Activated CD4-positive, alpha-beta T cell treated with anti-CD3 and anti-CD28 coated beads for 48 hours (primary cell): ENCODE measurements around the gene SEMA7A.

Source experiments
- DNase-seq: peaks from one replicate; pipeline ENCODE4 v3.0.0-alpha.2; 2020

Gene SEMA7A

DNA sequence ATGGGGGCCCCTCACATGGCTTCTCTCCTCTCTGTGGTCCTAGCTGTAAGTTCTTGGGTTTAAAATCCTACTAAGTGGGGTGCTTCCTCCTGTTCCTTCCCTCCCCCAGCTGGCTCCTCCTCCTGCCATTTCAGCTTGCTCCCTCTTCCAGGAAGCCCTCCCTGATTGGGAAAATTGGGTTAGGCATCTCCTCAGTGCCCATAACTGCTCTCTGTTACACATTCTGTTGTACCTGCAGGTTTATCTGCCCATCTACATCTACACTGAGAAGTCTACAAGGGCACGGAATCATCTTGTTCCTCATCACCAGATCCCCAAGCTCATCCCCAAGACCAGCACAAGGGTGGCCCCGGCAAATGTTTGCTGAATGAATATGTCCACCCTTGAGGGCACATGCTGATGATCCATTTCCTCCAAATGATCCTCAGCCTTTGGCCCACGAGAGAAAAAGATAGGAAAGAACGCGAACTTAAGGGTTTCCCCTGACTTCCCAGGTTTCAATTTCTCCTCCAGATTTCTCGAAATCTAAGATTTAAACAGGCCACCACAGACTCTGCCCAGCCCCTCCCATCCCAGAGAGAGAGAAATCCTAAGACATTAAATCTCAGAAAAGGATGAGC lies 3.9 kb downstream of the SEMA7A start:
- no peak for DNase-seq

DNA sequence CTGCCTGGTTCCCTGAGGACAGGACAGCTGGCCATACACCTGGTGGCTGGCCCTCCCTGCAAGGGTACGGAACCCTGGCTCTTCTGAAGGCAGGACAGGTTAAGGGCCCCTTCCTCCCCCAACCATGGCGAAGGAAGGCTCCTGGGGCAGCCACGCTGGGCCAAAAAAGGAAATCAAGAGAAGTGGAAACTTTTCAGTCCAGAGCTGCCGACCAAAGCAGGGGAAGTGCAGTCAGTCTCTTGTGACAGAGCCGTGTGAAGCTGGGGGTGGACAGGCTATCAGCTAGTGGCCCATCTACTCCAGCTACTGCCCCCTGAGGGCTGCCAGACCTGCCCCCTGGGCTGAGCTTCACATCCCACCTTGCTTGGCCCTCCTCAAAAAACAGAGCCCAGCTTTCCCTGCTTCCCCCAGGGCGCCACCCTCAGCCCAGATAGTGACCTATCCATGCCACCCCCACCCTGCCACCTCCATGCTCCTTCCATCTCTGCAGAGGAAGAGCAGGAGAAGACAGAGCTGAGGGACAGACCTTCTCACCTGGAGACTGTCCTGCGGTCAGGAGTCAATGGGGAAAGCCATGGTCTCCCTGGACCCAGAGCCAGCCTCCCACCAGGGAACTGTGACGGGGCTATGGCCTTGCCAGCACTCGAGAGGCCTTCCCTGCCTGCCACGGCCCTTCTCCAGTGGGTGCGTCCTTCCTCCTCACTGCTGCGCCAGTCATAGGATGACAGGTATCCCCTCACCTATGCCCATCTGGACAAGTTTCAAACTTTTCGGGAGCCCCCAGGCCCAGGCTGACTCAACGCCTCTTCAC lies 4.6 kb downstream of the SEMA7A start:
- no peak for DNase-seq

DNA sequence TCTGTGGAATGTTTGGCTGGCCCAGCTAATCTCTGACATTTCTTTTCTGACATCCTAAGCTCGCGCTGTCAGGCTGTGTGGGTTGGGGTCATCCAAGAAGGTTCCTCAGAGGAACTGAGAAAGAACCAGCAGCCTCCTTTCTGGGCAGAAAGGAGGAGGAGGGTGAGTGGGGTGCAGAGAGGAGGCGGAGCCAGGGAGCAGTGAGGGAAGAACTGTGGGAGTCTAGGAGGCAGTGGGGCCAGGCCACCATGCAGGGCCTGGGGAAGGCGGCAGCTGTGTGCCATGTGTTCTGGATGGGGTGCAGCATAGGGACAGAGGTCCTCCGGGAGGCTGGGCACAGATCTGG lies 5.3 kb downstream of the SEMA7A start:
- DNase-seq, result no peak

DNA sequence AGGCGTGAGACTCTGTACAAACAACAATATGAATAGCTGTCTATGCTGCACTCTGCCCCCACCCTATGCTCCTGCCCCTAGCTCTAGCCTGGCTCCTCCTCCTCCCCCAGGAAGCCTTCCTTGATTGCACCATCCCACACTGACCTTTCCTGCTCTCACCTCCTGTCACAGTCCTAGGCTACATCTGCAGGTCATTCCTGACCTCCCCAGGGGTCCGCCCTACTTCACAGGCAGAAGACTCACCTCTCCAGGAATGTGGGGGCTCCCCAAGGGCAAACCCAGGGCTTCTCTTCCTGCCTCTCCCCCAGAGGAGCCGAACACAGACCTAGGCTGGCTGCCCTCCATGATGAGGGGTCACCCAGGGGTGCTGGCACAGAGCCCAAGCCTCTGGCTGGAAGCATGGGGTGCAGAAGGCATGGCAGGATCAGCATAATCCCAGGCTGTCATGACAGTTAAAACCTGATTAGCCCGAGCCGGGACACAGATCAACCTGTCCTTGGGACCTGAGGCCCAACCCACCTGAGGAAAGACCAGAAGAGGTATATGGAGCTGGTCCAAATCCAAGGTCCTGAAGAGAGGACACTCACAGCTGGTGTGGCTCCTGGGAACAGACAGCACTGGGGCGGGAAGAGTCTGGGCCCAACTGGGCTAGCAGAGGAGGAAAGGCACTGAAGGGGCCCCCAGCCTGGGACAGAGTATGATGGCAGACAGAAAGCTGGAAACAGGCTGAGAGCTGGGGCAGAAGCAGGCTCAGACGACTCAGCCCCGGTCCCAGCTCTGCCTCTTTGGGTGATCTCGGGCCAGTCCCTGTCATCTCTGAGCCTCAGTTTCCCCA lies 5.9 kb downstream of the SEMA7A start:
- no peak for DNase-seq

DNA sequence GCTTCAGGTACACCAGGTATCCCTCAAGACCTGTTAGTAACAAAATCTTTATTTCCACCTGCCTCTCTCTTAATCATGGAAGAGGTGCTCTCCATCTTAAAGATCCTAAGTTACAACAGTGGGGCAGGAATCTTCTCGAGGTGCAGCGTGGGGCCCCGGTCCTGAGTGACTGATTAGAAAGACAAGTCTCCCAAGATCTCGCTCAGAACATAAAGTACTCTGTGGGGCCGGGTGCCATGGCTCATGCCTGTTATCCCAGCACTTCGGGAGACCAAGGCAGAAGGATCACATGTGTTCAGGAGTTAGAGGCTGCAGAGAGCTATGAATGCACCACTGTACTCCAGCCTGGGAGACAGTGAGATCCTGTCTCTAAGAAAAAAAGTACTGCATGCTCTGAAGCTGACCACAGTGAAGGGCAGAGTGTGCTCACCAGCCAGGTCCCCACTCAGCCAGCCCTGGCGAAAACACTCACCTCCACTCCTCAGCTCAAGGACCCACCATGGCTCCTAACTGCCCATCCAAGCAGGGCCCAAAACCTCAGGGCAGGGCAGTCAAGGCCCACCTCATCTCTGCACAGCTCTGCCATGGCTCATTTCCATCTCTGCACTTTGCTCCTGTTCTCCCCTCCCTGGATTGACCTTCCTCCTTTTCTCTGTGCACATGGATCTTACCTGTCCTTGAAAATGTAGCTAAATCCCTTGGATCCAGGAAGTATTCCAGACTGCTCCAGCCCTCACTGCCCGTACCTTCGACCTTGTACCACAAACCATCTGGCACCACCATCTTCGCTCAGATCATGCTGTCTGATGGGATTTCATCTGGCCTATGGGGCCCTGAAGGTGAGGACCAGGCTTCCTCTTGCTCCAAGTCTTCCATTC lies 7.1 kb downstream of the SEMA7A start:
- no peak for DNase-seq

DNA sequence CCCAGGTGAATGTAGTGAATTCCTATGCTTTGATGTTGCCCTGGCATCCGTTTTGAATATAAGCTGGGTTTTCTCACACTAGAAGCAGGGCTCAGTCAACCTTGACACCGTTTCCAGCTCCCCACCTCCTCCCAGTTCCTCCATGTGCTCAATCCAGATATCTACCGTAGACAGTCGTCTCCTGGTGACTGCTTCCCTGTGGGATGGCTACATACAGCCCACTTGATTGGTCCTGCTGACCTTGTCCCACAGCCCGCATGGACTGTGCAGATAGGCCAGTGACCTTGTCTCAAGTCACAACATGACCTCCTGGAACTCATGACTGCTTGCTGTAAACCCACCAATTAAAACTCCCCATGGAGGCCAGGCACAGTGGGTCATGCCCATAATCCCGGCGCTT lies 8.1 kb downstream of the SEMA7A start:
- DNase-seq, result no peak

DNA sequence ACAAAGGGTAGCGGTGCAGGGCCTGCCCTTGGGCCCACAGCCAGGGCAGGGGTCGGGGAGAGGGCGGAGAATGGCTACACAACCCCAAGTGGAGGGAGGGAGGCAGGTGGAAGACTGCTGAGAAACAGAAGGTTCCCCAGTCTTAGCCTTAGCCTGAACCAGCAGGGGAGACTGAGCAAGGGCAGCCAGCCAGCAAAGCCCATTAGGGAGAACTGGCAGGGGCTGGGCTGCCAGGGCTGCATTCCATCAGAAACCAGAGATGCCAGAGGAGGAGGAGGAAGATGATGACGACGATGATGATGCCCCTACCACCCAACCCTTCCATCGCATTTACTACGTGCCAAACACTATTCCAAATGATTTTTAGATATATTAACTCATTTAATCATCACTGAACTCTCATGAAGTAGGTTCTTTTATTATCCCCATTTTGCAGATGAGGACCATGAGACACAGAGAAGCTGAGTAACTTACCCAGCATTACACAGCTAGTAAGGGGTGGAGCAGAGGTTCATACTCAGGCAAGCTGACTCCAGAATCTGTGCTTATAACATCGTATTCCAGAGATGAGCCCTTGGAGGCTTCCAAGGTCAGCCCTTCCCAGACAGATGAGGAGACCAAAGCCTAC lies 8.7 kb downstream of the SEMA7A start:
- DNase-seq, result no peak

DNA sequence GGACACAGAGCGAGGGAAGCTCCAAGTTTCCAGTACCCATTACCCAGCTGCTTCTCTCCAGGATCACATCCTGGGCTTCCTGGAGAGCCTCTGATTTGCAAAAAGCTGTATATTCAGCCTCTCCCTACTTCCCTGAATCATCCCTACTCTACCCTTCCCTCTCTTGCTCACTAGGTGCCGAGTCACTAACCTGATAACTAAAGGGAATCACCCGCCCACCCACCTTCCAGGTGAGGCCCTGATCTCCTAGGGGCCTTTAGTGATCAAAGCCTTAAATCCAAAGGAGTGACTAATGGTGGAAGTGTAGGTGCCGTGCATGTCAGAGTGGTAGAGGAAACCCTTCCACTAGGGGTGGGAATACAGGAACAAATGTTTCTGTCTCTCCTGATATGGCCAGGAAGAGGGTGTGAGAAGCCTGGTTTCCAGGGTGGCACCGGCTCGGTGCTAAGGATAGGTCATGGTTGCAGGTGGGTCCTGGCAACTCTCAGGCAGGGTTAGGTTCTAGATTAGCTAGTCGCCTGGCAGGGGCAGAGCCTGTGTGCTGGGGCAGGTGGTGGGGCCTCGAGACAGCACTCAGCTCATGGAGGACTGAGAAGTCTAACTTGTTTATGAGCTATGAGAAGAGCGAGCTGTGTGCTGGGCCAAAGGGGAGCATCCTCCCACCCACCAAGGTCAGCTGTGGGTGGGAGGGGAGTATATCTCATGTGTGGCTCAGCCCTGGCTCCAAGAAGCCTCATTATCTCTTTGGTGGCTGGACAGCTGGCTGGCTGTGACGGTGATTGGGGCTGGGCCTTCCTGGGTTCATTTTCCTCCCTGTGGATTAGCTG lies 10.1 kb downstream of the SEMA7A start:
- no peak for DNase-seq

DNA sequence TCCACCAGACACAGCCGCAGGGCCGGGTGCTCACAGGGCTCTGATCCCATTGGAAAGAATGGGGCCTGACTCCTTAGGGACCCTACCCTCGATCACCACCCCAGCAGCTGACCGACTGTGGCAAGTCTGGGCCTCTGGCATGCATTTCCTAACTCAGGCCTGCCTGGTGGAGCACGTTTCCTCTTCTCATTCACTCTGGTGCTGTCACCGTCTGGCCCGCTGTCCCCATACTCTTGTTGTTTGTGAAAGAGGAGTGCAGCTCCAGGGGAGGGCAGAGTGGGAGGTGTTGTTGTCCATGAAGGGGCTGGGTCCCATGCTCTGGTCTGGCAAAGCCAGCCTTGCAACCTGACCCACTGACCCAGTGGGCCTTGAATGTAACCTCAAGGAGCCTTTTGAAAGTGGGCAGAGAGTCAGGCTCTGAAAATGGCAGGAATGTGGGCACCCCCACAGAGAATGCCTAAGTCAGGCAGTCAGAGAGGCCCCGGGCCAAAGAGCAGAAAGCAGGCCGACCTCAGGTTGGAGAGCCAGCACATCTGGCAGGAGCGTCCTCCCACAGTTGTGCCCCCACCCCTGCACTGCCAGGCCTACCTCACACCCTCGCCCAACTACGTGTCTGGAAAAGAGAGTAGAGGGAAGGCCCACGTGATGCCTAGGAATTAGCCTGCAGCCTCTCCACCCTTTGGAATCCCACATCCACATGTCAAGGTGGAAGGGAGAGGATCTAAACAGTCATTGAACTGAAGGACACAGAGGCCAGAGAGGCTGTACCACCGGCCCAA lies 10.9 kb downstream of the SEMA7A start:
- no peak for DNase-seq

DNA sequence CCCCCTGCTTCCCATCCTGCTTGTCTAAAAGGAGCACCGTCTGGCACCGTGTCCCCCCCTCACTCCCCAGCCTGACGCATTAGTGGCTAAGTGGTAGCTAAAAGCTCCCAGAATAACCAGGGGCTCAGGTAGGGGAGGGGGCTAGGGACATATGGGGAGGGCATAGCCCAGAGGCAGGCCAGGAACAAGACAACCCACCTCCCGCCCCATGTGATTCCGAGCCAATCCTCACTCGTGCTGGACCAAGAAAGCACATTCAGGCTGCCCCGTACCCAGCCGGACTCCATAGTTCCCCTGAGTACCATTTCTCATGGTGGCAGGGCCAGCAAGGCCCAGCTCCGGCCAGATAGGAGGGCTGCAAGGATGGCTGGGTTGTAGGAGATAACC lies 11.5 kb downstream of the SEMA7A start:
- no peak for DNase-seq

DNA sequence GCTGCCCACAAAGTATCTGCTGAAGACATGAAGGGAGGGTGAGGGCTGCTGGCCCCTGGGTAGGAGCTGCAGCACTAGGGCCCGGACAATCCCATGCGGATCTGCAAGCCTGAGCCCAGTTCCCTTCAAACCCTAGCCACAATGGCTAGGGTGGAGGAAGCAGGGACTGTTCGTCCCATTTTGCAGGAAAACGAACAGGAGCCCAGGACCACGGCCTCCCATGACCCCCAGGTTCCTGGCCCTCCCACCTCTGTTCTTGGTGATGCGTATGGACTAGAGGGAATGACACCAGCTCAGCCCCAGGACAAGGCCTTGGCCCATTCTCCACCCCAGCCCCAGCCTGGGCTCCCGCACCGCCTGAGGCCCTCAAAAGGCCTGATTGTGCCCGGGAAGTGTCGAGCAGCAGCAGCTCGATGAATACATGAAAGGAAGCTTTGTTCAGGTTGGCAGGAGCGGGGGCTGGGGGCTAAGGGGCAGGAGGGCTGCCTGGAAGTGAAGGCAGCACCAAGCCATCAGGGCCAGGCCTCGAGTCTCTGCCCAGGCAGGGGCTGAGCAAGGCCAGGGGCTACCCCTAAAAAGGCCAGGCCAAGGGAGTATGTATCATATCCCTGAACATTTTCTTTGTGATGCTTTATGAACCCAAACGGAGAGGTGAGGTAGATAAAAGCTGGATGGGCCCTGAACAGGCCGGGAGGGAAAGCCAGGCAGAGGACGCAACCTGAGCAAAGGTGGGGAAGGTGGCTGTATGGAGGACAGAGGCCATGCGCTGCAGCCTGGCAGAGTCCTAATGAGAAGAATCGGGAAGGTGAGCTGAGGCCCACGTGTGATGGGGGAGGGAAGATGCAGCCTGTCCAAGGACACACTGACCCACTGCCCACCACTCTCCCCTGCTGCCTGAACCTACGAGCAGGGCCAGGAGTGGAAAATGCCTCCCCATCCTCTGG lies 12.2 kb downstream of the SEMA7A start:
- DNase-seq, result no peak

DNA sequence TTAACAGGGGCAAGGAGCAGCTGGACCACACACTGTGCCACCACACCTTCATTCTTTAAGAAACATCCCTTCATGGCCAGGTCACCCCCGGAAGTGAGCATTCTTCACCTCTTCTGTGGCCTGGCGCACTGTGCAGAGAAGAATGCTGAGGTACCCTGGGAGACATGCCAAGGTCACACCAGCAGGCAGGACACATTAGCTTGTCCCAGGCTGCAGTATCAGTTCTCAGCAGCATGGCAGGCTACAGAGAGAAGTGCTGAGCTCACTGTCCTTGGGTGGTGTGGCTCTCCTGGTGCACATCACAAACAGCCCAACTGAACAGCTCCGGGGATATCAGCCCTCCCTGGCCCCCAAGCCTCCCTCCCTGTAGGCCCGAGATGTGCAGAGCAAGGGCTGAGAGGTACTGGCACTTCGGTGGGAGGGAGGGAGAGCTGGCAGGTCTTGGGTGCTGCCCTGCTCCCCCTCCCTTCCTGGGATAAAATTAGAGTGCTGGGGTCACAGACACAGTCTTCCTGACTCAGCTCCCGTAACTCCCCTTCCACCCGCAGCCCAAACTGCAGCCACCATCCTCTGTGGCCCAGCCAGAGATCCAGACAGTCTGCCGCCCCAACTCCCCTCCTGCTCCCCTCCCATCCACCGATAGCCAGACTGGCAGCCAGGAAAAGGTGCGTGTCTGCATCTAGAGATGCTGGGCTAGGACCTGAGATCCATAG lies 13.4 kb downstream of the SEMA7A start:
- DNase-seq, result no peak

DNA sequence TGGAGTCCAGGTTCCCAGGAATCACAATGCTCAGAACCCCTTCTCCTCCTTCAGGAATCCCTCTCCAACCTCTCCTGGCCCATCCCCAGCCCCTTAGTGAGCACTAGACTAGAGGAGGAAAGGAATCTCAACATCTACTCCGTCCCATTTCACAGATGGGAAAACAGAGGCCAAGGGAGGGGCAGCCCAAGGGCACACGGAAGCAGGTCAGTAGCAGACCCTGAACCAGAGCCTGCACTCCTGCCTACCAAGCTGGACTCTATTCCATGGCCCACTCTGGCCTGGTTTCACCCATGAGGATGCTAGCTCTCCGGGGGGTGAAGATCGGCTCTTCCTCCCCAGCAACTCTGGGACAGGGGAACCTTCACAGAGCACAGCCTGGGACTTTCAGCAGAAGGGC lies 14.3 kb downstream of the SEMA7A start:
- DNase-seq, result no peak

DNA sequence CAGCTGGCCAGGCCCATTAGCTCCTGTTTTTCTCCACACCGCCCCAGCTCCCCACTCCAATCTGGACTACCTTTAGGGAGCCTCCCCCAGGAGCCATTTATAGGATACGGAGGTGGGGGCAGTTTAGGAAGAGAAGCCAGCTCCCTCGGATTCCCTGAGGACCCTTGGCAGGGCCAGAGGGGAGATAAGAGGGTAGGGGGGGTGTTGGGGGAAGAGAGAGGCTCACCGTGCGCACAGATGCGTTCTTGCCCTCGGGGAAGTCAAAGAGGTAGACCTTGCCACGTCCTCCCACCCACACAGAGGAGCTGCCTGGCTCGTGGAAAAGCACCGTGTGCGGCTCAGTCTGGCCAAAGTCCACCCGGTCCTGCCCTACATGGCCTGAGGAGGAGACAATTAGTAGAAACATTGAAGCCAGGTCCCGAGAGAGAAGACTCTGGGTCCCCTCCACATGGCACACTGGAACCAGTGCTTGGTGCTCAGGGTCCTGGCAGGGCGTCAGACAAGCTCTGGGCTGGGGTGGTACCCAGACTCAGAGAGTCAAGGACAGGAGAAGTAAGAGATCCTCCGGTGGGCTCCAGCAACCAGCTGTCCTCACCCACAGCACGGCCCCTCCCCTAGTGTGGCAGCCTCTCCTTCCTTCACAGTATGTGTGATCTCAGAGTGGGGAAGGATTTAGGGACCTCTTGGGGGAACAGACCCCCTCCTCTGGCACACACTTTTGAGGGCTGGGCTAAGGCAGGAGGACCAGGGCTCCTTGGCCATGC lies 15.0 kb downstream of the SEMA7A start:
- no peak for DNase-seq

DNA sequence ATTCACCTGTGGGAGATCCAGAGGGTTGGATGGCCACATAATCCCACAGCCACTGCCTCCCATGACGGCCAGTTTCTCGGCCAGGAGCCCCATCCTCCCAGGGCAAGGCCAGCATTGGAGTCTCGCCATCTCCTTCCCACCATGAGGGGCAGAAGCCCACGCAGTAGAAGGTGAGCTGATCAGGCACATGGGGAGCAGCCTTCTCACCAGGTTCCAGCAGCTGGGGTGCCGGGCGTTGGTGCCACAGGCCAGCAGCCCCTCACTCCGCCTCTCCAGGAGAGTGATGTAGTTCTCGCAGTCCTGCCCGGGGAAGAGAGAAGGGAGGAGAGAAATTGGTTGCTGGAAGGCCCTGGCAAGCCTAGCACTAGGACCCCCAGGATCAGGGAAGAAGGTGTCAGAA lies 16.1 kb downstream of the SEMA7A start:
- no peak for DNase-seq

DNA sequence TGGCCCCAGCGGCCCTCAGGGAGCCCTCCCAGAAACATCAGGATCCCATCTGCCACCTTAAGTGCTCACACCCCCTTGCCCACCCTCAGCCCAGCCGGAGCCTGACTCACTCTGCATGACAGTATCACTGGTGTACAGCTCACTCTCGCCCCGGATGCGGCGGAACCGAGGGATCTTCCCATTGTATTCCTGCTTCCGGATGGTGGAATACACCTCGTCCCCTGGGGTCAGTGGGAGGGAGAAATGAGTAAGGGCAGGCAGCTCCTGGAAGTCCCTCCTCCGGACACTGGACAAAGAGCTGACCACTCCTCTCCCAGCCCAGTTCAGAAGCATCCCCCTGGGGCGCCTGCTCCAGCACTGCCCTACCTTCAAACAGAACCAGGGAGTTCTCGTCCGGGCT lies 16.5 kb downstream of the SEMA7A start:
- no peak for DNase-seq

DNA sequence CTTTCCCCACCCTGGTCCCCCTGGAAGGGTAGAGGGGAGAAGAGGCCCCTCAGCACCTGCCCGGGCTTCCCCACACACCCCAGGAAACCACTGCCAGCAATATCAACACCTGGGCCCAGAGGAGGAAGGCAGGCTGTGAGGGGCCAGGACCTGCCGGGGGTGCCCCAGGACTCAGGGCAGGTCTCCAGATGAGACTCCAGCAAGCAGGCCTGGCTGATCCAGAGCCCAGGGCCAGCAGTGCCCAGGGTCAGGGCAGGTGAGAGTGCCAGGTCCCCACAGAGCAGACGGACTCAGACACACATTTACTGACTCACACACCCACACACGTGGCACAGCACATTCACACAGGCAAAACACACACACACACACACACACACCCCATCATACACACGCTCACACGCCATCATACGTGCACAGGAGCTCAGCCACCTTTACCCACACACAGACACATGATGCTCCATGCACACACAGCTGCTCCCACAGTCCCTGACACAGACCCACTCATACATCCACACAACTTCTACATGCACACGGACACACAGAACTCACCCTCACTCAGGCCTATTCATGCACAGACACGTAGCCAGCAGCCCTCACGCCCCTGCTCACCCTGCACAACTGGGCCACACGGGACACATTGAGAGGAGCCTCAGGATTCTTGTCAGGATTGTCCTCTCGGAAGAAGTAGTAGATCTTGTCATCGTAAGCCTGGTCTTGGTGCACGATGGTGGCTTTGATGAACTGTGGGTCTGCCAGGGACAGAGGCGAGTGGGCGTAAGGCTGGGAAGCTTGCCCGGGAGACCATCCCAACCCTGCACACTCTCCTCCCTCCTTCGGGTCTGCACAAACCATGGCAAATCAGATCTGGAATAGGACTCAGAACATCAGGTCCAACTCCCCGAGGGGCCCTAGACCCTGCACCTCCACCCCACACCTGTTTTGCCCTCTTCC lies 17.5 kb downstream of the SEMA7A start:
- no peak for DNase-seq
